Measurements from ENCODE around the gene SQOR.
"Not testable (repeated sequence)": the region's sequence is repeated elsewhere in the genome, so short reads cannot be mapped to it uniquely, and the experiment has no call there.

The SQOR gene

GRCh38 chr15:45646220-45646619 lies 11.4 kb downstream of the SQOR start:
- no peak for TF ChIP-seq CTCF (IDR thresholded peaks at IDR 0.05; ENCODE audit: control insufficient read depth, insufficient read depth, low read depth, low read length, missing control alignments)
- no peak overlapping the region for H3K4me3 ChIP-seq (ENCODE audit: control insufficient read depth, low read depth, low read length)
- DNase-seq (ENCODE audit: low read depth): no peak

- H3K4me3 ChIP-seq (ENCODE audit: control insufficient read depth, low read depth, low read length): no peak overlapping the region
- DNase-seq (ENCODE audit: low read depth): no peak
- no peak for TF ChIP-seq CTCF (IDR thresholded peaks at IDR 0.05; ENCODE audit: control insufficient read depth, insufficient read depth, low read depth, low read length, missing control alignments)
Observed at GRCh38 chr15:45647828-45648227, 13.0 kb downstream of the SQOR start.

GRCh38 chr15:45648521-45649200 lies 13.8 kb downstream of the SQOR start:
- no peak for TF ChIP-seq CTCF (IDR thresholded peaks at IDR 0.05; ENCODE audit: control insufficient read depth, insufficient read depth, low read depth, low read length, missing control alignments)
- DNase-seq (ENCODE audit: low read depth): no peak
- H3K4me3 ChIP-seq (ENCODE audit: control insufficient read depth, low read depth, low read length): no peak overlapping the region

- not testable (repeated sequence) for H3K4me3 ChIP-seq (ENCODE audit: control insufficient read depth, low read depth, low read length); DNase-seq (ENCODE audit: low read depth)
Observed at GRCh38 chr15:45650007-45650406, 15.2 kb downstream of the SQOR start.

GRCh38 chr15:45650889-45651525 lies 16.2 kb downstream of the SQOR start:
- DNase-seq (ENCODE audit: low read depth): no peak
- no peak for TF ChIP-seq CTCF (IDR thresholded peaks at IDR 0.05; ENCODE audit: control insufficient read depth, insufficient read depth, low read depth, low read length, missing control alignments)
- no peak overlapping the region for H3K4me3 ChIP-seq (ENCODE audit: control insufficient read depth, low read depth, low read length)

- no peak for TF ChIP-seq CTCF (IDR thresholded peaks at IDR 0.05; ENCODE audit: control insufficient read depth, insufficient read depth, low read depth, low read length, missing control alignments)
- H3K4me3 ChIP-seq (ENCODE audit: control insufficient read depth, low read depth, low read length): no peak overlapping the region
- DNase-seq (ENCODE audit: low read depth): no peak
Observed at GRCh38 chr15:45653702-45654424, 19.0 kb downstream of the SQOR start.

- no peak for DNase-seq (ENCODE audit: low read depth)
- no peak for TF ChIP-seq CTCF (IDR thresholded peaks at IDR 0.05; ENCODE audit: control insufficient read depth, insufficient read depth, low read depth, low read length, missing control alignments)
Observed at GRCh38 chr15:45654749-45655148, 19.9 kb downstream of the SQOR start.

More at GRCh38 chr15:45654749-45655148, 19.9 kb downstream of the SQOR start:
- no peak overlapping the region for H3K4me3 ChIP-seq (ENCODE audit: control insufficient read depth, low read depth, low read length)
